Pulmonary artery endothelial cell (primary cell): ENCODE measurements around the gene PRDM11. TPM values are rescaled to one million over a fixed set of nuclear protein-coding genes. Genes with fewer than 3 reads are reported as not detected.
A peak's percentile ranks its signal among the peaks of the same experiment; 100 is the strongest.
"Not testable (repeated sequence)": the region's sequence is repeated elsewhere in the genome, so short reads cannot be mapped to it uniquely, and the experiment has no call there.

Source experiments
- DNase-seq: peaks from one replicate; pipeline ENCODE4 v3.0.0-alpha.2; 2011; ENCODE audit warnings: low read depth, low spot score
- total RNA-seq: library from RNA; depleted of rRNA; stranded (reverse); fragments of >200 nt; gene quantifications from 2 replicates; pipeline ENCODE4 v1.2.3, GENCODE V29; 2014

The PRDM11 gene
- 6.0 and 8.8 TPM in 2 replicates for total RNA-seq

DNA sequence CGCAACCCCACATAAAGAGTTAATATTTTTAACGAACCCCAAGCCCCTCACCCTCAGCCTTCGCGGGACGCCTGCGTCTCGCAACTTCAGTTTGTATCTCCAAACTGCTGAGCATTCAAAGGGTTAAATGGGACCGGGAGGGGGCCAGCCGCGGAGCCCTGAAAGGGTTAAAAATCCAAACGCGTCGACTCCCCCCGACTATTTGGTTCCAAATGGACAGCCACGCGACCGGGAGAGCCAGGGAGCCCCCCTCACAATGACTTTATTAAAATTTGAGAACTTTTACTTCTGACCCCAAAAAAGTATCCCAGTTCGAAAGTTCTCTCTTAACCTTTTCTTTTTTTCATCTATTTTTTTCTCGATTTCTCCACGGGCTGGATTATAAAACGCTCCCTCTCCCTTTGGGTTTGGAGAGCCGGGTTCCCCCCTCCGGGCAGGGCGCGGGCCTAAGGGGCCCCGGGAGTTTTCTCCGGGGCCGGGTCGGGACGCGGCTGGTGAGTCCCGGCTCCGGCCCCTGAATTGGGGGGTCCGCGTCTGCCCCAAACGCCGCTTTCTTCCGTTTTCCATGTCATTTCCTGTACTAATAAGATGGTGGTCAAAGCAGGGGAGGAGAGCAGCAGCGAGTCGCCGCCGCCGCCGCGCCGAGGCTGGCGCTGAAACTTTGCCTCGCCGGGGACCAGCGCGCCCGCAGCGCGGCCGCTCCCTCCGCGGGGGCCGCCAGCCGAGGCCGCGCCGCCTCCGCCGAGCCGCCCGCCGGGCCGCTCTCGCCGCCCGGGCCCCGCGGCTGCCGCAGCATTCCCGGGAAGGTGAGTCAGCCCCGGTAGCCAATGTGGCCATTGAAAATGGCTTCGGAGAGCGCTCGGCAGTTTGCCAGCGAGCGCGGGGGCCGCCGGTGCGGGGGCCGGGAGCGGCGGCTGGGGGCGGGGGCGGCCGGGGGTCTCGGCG, at the start of gene PRDM11:
TSS of gene PRDM11 (plus strand) at position 568 of the 945 bp plus-strand sequence. CDS start 35,128 bp downstream, outside the sequence.
- DNase-seq = peak; percentile 19

- DNase-seq = no peak
These were observed 48.5 kb upstream of the PRDM11 start for GRCh38 chr11:45097721-45098493.

GRCh38 chr11:45098929-45099328, 47.5 kb upstream of the PRDM11 start:
- DNase-seq = no peak

DNA sequence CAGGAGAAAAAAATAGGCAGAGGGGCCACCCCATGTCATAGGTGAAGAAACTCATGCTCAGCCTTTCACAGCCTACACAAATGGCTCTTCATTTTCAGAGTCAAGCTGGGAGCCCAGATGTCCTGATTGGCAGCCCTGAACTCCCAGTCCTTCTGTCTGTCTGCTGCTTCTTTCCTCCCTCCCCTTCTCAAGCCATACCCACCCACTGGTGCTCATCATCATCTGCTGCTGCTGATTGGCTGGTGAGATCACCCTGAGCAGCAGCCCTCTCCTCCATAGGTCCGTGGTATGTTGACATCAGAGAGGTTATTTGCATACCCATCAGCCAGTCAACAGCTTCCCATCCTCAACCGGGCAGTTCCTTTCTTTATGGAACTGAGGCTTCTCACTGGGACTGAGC, 46.1 kb upstream of the PRDM11 start:
- DNase-seq = no peak

- DNase-seq = no peak
These were observed 44.1 kb upstream of the PRDM11 start for GRCh38 chr11:45102361-45102809.

DNA sequence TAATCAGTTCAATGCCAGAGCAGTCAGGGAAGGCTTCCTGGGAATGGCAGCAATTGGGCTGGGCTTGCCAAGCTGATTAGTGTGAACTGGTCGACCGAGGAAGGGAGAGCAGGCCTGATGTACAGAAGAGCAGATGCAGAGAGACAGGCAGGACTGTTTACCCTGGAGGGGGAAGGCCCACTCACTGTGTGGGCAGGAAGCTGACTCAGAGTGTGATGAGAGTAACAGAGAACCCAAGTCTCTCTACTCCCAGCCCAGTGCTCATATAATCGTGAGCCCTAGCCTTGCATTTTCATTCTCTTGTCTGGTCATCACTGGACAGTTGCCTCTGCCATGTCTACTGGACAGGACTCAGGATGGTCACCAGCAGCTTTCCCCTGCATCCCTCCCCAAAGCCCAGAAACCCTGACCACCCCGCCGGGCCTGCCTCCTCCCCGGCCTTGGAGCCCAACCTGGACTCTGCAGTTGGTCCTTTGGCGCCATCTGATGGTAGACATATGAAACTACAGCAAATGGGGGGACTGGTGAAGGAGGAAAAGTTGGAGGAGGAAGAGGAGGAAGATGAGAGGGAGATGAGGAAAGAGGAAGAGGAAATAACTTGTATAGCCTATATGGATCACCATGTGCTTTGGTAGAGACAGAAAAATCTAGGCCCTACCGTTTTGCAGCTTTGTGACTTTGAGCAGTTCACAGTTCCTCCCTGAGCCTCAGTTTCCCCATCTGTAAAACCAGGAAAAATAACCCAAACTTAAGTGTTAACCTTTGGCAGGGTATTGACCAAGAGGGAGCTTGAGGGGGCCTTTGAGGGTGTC, 43.4 kb upstream of the PRDM11 start:
- peak; percentile 60 for DNase-seq

GRCh38 chr11:45104006-45104789, 42.2 kb upstream of the PRDM11 start:
- DNase-seq = no peak

DNA sequence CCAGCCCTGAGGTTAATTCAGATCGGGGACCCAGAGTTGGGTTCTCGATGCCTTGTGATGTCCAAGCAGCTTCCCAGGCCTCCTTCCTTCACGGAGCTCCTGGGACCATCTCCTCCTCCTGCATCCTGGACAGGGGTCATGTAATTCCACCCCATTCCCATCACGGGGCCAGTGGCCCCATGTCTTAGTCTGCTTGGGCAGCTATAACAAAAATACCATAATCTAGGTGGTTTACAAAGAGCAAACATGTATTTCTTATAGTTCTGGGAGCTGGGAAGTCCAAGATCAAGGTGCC, 41.7 kb upstream of the PRDM11 start:
- DNase-seq = no peak

- DNase-seq = peak; percentile 41
These were observed 41.0 kb upstream of the PRDM11 start for GRCh38 chr11:45105233-45105983.

- no peak for DNase-seq
These were observed 40.5 kb upstream of the PRDM11 start for GRCh38 chr11:45105984-45106375.

DNA sequence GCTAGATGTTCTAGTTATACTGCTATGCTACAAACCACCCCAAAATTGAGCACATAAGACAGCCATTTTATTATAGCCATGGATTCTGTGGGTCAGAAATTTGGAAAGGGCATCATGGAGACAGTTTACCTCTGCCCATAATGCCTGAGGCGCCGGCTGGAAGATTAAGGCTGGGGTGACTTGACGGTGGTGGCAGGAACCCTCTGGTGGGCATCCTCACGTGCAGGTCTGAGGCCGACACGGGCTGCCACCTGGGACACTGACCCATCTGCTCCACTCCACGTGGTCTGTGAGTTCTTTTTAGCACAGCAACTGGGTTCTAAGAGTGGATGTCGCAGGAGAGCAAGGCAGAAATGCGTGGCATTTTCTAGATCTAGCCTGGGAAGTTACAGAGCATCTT, 40.0 kb upstream of the PRDM11 start:
- no peak for DNase-seq

- no peak for DNase-seq
These were observed 39.4 kb upstream of the PRDM11 start for GRCh38 chr11:45107029-45107428.

- DNase-seq = no peak
These were observed 38.1 kb upstream of the PRDM11 start for GRCh38 chr11:45108070-45109064.

- DNase-seq = no peak
These were observed 37.0 kb upstream of the PRDM11 start for GRCh38 chr11:45109400-45109799.

DNA sequence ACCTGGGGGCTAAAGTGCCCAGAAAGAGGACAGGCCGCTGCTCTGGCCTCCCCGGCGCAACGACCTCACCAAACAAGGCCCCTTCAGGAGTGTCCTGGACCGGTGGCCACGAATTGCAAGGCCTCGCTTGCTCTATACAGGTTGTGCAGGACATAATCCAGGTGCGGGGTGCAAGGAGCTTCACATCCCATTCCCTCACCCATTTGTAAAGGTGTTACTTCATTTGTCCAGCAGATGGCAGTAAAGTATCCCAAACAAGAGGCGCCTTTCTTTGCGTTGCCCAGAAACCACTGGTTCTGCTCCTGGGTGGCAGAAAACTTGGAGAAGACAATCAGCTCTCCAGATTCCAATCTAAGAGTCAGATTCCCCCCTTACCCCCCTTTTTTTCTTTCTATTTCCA, 35.9 kb upstream of the PRDM11 start:
- DNase-seq = peak; percentile 22

DNA sequence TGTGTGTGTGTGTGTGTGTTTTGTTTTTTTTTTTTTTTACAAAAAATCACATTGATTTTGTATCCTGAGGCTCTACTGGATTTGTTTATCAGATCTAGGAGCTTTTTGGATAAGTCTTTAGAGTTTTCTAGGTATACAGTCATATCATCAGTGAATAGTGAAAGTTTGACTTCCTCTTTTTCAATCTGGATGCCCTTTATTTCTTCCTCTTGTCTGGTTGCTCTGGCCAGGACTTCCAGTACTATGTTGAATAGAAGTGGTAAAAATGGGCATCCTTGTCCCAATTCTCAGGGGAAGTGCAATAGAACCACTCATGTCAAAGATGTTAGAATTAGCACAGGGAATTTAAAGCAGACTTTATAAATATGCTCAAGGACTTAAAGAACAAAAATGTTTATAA, 32.6 kb upstream of the PRDM11 start:
- no peak for DNase-seq

GRCh38 chr11:45127836-45128235, 18.6 kb upstream of the PRDM11 start:
- DNase-seq = not testable (repeated sequence)

DNA sequence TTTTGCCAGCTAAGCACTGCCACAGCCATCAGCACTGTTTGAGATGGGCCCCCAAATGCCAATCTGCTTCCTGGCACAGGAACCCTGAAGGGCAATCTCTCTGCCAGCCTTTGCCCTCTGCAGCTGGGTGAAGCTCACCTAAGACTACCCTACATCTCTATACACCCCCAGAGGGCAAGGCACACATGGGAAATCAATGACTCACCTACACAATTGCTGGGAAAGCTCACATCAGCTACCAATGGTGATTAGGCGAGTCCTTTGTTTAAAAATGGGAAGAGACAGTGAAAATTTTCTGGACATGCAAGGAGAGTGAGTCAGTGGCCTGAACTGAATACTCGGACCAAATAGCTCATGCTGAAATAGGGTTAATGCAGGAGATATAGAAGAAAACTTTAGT, 12.6 kb upstream of the PRDM11 start:
- DNase-seq = no peak

- no peak for DNase-seq
These were observed 5.3 kb upstream of the PRDM11 start for GRCh38 chr11:45141171-45141570.
